Stimulated activated CD4-positive, alpha-beta T cell treated with anti-CD3 and anti-CD28 coated beads, TNF-alpha, amount 100 ng/mL, for 1 hour (primary cell): ENCODE measurements around the gene LGR4.

Experiments
- DNase-seq, 3 donors: peaks; one replicate each; pipeline ENCODE4 v3.0.0-alpha.2; 2020; ENCODE audit warnings: low read depth in 3 of 3, low spot score in 1 of 3

Gene LGR4

GRCh38 chr11:27485930-27486773, 13.6 kb upstream of the LGR4 start:
- no peak for DNase-seq

GRCh38 chr11:27482793-27483192, 10.2 kb upstream of the LGR4 start:
- no peak for DNase-seq

GRCh38 chr11:27481992-27482391, 9.4 kb upstream of the LGR4 start:
- DNase-seq: no peak

- DNase-seq: no peak
Measured at GRCh38 chr11:27477831-27478230, 5.2 kb upstream of the LGR4 start.

GRCh38 chr11:27477243-27477642, 4.7 kb upstream of the LGR4 start:
- DNase-seq: no peak

GRCh38 chr11:27475622-27476021, 3.0 kb upstream of the LGR4 start:
- DNase-seq: no peak

GRCh38 chr11:27473017-27473406, 422 bp upstream of the LGR4 start:
- DNase-seq: no peak

GRCh38 chr11:27471589-27472397, 797 bp downstream of the LGR4 start:
- DNase-seq: no peak

- no peak for DNase-seq
Measured at GRCh38 chr11:27470826-27471588, 1.6 kb downstream of the LGR4 start.

- DNase-seq: no peak
Measured at GRCh38 chr11:27470166-27470565, 2.4 kb downstream of the LGR4 start.

- no peak for DNase-seq
Measured at GRCh38 chr11:27468995-27469695, 3.4 kb downstream of the LGR4 start.

- no peak for DNase-seq
Measured at GRCh38 chr11:27468209-27468994, 4.2 kb downstream of the LGR4 start.

- no peak for DNase-seq
Measured at GRCh38 chr11:27467181-27467913, 5.2 kb downstream of the LGR4 start.

- no peak for DNase-seq
Measured at GRCh38 chr11:27466363-27466762, 6.2 kb downstream of the LGR4 start.

- DNase-seq: no peak
Measured at GRCh38 chr11:27465629-27466028, 7.0 kb downstream of the LGR4 start.

GRCh38 chr11:27464909-27465308, 7.7 kb downstream of the LGR4 start:
- DNase-seq: no peak

GRCh38 chr11:27464289-27464696, 8.3 kb downstream of the LGR4 start:
- no peak for DNase-seq

- DNase-seq: no peak
Measured at GRCh38 chr11:27462543-27462942, 10.0 kb downstream of the LGR4 start.

GRCh38 chr11:27460158-27460978, 12.2 kb downstream of the LGR4 start:
- no peak for DNase-seq
